Activated CD8-positive, alpha-beta T cell treated with anti-CD3 and anti-CD28 coated beads, Interleukin-2, amount 10 ng/mL, durations not matched to agents 7 days and 5 days (primary cell): ENCODE results near the gene KNDC1. TPM values are rescaled to one million over a fixed set of nuclear protein-coding genes. Genes with fewer than 3 reads are reported as not detected.

Experiments
- ATAC-seq: fragments of 150-1000 bp; cut with Tn5 transposase; one replicate; pipeline ENCODE4 v1.10.0; 2021; ENCODE audit warnings: moderate library complexity
- CTCF ChIA-PET: fragments of 350-600 bp; sonication (Branson Sonifier 250); formaldehyde crosslinking; loops from one replicate; lab custom pipeline; 2021; ENCODE audit warnings: antibody characterized with exemption; lab: Charles Lee
- POLR2A ChIA-PET: fragments of 350-600 bp; sonication (Branson Sonifier 250); formaldehyde crosslinking; loops from one replicate; lab custom pipeline; 2021; ENCODE audit warnings: antibody characterized with exemption; lab: Charles Lee
- DNase-seq: peaks from one replicate; pipeline ENCODE4 v3.0.0-alpha.2; 2020
- H3K27ac Mint-ChIP-seq: one replicate; pipeline ENCODE4 v1.8.0; 2021; ENCODE audit warnings: mild to moderate bottlenecking, mixed read lengths
- H3K27me3 Mint-ChIP-seq: one replicate; pipeline ENCODE4 v1.8.0; 2021; ENCODE audit warnings: low read depth, mixed read lengths
- H3K36me3 Mint-ChIP-seq: one replicate; pipeline ENCODE4 v1.8.0; 2021; ENCODE audit warnings: low read depth, mixed read lengths
- H3K4me1 Mint-ChIP-seq: one replicate; pipeline ENCODE4 v1.8.0; 2021; ENCODE audit warnings: low read depth, mixed read lengths
- H3K4me3 Mint-ChIP-seq: one replicate; pipeline ENCODE4 v1.8.0; 2021; ENCODE audit warnings: mild to moderate bottlenecking, mixed read lengths
- H3K9me3 Mint-ChIP-seq: one replicate; pipeline ENCODE4 v1.8.0; 2022; ENCODE audit warnings: mixed read lengths; ENCODE audit not compliant: insufficient read depth
- total RNA-seq, 2 experiments: library from RNA; stranded (reverse); gene quantifications; one replicate each; pipeline ENCODE4 v1.2.3, GENCODE V29; 2021

The KNDC1 gene
- total RNA-seq, 2 experiments from 2014 or later, result 0.21 to 0.32 TPM

DNA sequence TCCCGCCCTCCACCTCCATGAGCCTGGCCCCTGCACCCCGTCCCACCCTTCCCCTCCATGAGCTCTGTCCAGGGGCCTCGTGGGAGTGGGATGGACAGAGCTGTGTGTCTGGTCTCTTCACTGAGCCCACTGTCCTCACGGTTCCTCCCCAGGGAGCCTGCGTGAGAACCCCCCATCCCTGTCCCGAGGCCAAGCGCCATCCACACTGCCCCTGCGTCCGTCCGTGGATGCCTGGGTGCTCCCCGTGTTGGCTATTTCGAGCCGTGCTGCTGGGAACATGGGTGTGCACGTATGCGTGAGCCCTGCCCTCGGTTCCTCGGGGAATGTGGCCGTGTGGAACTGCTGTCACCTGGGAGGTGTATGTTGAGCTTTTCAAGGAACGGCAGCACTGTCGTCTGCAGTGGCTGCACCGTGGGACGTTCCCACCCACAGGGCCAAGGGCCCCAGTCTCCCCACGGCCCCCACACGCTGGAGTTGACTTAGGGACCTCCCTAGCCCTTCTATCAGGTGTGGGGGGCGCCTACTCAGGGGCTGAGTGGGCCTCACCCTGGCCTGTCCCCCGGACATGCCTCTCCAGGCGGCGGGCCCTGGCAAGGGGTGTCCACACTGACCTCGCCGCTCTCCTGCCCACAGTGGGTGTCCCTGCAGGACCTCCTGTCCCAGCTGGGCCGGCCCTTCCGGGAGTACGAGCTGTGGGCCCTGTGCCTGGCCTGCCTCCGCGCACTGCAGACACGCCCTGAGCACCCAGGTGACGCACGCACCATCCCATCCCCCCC lies 28.1 kb downstream of the KNDC1 start:
- no peaks in the 10 kb centered on the region for H3K9me3 Mint-ChIP-seq
- peaks cover 7% of the 10 kb centered on the region for H3K27me3 Mint-ChIP-seq
- ChIA-PET POLR2A (no interaction called here), CTCF (no interaction called here)
- no peaks in the 10 kb centered on the region for H3K4me1 Mint-ChIP-seq
- H3K4me3 Mint-ChIP-seq, result no peak overlapping the region
- no peak overlapping the region for H3K27ac Mint-ChIP-seq
- ATAC-seq, result no peak
- no peaks in the 10 kb centered on the region for H3K36me3 Mint-ChIP-seq
- DNase-seq, result no peak

DNA sequence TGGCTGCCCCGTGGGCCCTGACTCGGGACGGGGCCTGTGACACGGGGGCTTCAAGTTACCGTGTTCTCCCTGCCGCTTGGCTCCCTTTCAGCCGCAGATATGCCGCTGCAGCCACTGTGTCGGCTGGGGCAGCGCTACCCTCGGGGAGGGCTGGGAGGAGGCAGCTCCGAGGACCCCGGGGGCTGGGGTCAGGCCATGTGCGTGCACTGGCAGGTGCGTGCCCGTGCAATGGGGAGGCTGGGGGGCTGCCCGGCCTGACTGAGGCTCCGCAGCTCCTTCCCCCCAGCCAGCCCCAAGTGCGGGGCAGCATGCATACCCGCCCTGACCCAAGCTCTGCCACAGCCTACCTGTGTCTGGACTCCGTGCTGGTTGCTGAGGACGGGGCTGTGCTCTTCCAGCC lies 29.2 kb downstream of the KNDC1 start:
- ChIA-PET CTCF (no interaction called here), POLR2A (interaction anchor here (0.5 kb wide), 1 partner anchor 249 kb away, joined by 3 read pairs; no protein-coding TSS in a partner anchor)
- ATAC-seq (no peak), DNase-seq (no peak)
- peaks cover 9% of the 10 kb centered on the region for H3K27me3 Mint-ChIP-seq
- H3K9me3 Mint-ChIP-seq, result no peaks in the 10 kb centered on the region
- H3K4me1 Mint-ChIP-seq, result no peaks in the 10 kb centered on the region
- no peaks in the 10 kb centered on the region for H3K36me3 Mint-ChIP-seq
- no peak overlapping the region for H3K27ac Mint-ChIP-seq
- no peak overlapping the region for H3K4me3 Mint-ChIP-seq

DNA sequence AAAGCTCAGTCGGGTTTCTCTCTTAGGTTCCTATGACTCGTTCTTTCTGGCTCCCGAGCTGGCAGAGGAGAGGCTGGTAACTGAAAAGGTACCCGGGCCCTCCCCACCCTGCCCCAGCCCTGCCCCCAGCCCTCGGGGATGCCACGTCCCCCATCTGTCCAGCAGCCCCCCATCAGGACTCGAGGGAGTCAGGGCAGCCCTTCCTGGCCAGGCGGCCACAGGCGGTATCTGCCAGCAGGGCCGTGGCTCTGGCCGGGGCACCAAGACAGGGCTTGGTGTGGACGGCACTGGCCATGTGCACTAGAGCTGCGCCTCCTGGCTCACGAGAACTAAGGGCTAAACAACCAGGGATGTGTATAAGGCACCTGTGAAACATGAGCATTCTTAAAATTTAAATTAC lies 29.7 kb downstream of the KNDC1 start:
- Mint-ChIP-seq H3K4me3 (no peak overlapping the region), H3K36me3 (no peaks in the 10 kb centered on the region), H3K9me3 (no peaks in the 10 kb centered on the region), H3K27ac (no peak overlapping the region), H3K4me1 (no peaks in the 10 kb centered on the region), H3K27me3 (peaks cover 9% of the 10 kb centered on the region)
- no peak for ATAC-seq
- ChIA-PET POLR2A (no interaction called here), CTCF (no interaction called here)
- DNase-seq, result no peak

DNA sequence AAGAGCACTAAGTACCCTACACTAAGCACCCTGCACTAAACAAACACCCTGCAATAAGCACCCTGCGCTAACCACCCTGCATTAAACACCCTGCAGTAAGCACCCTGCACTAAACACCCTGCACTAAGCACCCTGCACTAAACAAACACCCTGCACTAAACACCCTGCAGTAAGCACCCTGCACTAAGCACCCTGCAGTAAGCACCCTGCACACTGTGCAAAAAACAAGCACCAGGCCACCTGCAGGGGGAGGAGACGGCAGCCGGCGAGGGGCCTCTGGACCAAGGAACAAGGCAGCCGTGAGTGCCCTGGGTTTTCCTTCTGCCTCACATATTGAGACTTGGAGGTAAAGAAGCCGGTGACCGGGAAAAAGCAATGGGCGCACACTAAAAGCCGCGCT lies 30.2 kb downstream of the KNDC1 start:
- Mint-ChIP-seq H3K36me3 (no peaks in the 10 kb centered on the region), H3K4me3 (no peak overlapping the region), H3K9me3 (no peaks in the 10 kb centered on the region), H3K27ac (no peak overlapping the region), H3K27me3 (peaks cover 9% of the 10 kb centered on the region), H3K4me1 (no peaks in the 10 kb centered on the region)
- ChIA-PET CTCF (no interaction called here), POLR2A (no interaction called here)
- no peak for ATAC-seq
- no peak for DNase-seq

DNA sequence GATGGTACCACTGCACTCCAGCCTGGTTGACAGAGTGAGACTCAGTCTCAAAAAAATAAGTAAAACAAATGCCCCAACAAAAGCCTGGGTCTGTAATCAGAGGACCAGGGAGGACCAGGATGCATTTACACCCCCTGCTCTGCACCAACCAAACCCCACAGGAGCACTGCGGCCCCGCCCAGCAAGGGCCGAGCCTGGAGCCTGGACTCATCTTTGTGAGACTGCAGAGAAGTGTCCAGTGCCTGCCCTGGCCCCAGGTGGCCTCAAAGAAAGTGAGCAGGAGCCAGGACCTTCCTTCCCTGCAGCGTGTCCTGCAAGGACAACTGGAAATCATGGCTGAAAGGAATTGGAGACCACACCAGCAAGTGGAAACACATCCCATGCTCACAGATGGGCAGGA lies 31.6 kb downstream of the KNDC1 start:
- POLR2A ChIA-PET, result no interaction called here
- CTCF ChIA-PET, result no interaction called here
- Mint-ChIP-seq H3K27ac (no peak overlapping the region), H3K27me3 (peaks cover 9% of the 10 kb centered on the region), H3K4me3 (no peak overlapping the region), H3K9me3 (no peaks in the 10 kb centered on the region), H3K4me1 (no peaks in the 10 kb centered on the region), H3K36me3 (no peaks in the 10 kb centered on the region)
- DNase-seq, result no peak
- no peak for ATAC-seq

DNA sequence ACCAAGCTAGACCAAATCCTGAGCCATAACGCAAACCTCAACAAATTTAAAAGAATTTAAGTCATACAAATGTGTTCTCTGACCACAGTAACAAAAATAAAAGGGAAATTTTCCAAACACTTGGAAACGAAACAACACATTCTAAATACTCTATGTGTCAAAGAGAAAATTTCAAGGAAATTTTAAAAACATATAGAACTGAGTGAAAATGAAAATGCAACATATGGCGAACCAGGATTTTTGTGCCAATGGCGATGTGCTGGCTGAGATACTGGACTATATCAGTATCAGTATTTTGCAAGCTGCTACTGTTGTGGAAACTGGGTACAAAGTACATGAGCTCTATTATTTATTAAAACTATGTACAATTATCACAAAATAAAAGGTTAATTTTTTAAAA lies 34.1 kb downstream of the KNDC1 start:
- Mint-ChIP-seq H3K4me1 (no peaks in the 10 kb centered on the region), H3K4me3 (no peak overlapping the region), H3K27me3 (peaks cover 9% of the 10 kb centered on the region), H3K36me3 (no peaks in the 10 kb centered on the region), H3K27ac (no peak overlapping the region), H3K9me3 (no peaks in the 10 kb centered on the region)
- ChIA-PET POLR2A (no interaction called here), CTCF (no interaction called here)
- DNase-seq (no peak), ATAC-seq (no peak)

DNA sequence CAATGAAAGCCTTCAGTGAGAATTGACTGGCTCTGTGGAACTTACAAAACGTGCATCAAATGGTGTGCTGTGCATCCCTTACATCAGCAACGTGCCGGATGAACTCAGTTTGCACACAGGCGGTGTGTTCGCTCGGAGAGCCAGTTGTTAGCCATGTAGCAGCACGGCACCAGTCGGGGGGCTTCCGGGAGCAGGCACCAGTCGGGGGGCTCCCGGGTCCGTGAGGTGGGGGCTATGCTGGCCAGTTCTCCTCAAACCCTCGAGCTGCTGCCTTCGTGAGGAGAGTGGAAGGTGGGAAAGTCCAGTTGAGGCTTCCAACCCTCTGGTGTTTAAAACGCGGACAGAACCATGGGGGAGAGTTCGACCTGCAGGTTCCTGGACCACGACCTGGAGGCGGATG lies 35.1 kb downstream of the KNDC1 start:
- DNase-seq (no peak), ATAC-seq (no peak)
- ChIA-PET CTCF (no interaction called here), POLR2A (no interaction called here)
- Mint-ChIP-seq H3K27ac (no peak overlapping the region), H3K9me3 (no peaks in the 10 kb centered on the region), H3K27me3 (peaks cover 9% of the 10 kb centered on the region), H3K4me1 (no peaks in the 10 kb centered on the region), H3K4me3 (no peak overlapping the region), H3K36me3 (no peaks in the 10 kb centered on the region)

DNA sequence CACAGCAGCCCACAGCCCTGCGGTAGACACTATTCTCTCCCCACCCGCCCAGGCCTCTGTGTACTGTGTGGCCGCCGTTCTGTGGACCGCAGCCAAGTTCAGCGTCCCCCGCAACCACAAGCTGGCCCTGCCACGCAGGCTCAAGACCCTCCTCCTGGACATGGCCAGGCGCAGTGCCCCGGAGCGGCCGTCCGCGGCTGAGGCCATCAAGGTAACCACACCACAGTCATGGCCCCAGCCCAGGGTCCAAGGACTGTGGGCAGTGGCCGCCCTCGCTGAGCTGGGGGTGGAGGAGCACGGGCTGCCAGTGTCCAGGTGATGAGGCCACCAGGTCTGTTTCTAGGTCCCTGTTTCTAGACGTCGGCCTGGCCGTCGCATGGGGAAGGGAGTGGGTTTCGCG lies 35.6 kb downstream of the KNDC1 start:
- ChIA-PET CTCF (no interaction called here), POLR2A (no interaction called here)
- DNase-seq (no peak), ATAC-seq (no peak)
- no peak overlapping the region for H3K27ac Mint-ChIP-seq
- H3K9me3 Mint-ChIP-seq, result no peaks in the 10 kb centered on the region
- H3K36me3 Mint-ChIP-seq, result no peaks in the 10 kb centered on the region
- H3K4me1 Mint-ChIP-seq, result no peaks in the 10 kb centered on the region
- no peak overlapping the region for H3K4me3 Mint-ChIP-seq
- H3K27me3 Mint-ChIP-seq, result peaks cover 9% of the 10 kb centered on the region

DNA sequence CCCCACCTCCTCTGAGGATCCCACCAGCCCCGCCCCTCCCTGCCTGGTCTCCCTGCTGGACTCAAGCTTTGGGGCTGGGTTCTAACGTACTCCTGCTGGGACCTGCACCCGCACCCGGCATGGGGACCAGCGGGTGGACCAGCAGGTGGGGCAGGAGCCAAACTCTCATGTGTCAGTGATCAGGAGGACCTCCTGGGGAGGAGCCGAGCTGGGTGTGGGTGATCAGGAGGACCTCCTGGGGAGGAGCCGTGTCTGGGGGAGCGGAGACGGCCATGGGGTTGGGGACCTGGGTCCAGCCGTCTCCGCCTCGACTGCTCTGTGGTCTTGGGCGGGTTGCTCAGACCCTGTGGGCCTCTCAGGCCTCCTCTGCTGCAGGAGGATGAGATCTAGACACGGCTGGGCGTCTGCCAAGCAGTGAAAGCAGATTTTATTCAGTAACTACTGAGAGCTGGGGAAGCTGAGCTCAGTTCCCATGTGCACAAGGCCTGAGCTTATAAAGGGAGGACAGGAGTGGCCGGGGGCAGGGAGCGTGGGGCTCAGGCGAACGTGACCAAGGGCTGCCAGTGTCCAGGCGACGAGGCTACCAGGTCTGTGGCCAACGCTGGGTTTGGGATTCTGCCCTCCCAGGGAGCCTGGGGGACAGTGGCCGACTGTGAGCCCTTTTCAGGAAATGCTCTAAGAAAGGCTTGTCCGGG lies 36.3 kb downstream of the KNDC1 start:
- Mint-ChIP-seq H3K9me3 (no peaks in the 10 kb centered on the region), H3K4me3 (no peak overlapping the region), H3K36me3 (no peaks in the 10 kb centered on the region), H3K4me1 (no peaks in the 10 kb centered on the region), H3K27ac (no peak overlapping the region), H3K27me3 (peaks cover 9% of the 10 kb centered on the region)
- DNase-seq (no peak), ATAC-seq (no peak)
- CTCF ChIA-PET, result no interaction called here
- POLR2A ChIA-PET, result no interaction called here

DNA sequence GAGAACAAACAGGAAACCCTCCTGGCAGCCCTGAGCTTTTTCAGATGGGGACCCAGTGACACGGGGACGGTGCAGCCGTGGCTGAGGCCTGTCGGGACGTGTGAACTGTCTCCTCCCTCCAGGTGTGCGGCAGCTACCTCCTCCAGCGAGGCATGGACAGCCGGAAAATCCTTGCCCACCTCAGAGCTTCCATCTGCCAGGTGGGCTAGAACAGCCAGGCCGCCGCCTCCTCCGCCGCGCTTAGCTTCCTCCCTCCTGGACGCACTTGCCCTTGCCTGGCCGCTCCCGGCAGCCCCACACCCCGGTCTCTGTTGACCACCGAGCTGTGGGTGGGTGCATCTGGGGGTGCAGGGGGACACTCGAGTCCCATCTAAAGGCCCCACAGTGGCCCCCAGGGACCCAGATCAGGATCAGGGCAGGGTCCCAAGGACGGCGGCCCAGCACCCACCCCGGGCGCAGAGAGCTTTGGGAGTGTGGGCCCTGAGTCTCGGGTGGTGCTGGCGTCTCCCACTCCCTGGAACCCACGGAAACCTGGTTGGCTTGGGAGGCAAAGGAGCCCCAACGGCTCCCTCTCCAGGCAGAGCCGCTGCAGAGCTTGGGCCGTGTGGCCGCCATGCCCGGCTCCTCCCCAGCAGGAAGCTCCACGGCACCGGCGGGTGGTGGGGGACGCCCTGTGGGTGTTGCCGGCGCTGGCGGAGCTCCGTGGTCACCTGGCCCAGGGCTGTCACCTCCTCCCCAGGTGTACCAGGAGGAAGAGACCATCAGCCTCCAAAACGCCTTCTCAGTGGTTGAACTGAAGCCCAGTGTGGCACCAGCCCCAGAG lies 37.1 kb downstream of the KNDC1 start:
- no peaks in the 10 kb centered on the region for H3K36me3 Mint-ChIP-seq
- DNase-seq, result no peak
- no peak for ATAC-seq
- no peaks in the 10 kb centered on the region for H3K9me3 Mint-ChIP-seq
- ChIA-PET CTCF (no interaction called here), POLR2A (no interaction called here)
- peaks cover 7% of the 10 kb centered on the region for H3K27me3 Mint-ChIP-seq
- no peaks in the 10 kb centered on the region for H3K4me1 Mint-ChIP-seq
- no peak overlapping the region for H3K4me3 Mint-ChIP-seq
- H3K27ac Mint-ChIP-seq, result no peak overlapping the region

DNA sequence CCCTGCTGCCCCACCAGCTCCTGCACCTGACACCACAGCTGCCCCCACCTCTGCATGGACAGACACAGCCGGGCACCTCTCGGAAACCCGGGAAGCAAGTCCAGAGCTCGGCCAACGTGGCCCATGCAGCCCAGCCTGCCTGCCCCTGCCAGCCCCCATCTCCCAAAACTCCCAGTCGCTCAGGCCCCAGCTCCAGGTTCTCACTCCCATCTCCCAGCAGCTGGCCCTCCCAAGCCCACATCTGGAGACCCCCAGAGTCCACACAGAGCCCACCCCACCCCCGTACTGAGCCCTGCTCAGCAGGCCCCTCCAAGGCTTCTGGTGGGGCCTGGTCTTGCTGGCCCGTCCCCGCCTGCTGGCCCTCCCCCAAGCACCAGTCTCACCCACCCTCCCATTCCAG lies 37.8 kb downstream of the KNDC1 start:
- Mint-ChIP-seq H3K27me3 (peaks cover 2% of the 10 kb centered on the region), H3K4me1 (no peaks in the 10 kb centered on the region), H3K36me3 (no peaks in the 10 kb centered on the region), H3K9me3 (no peaks in the 10 kb centered on the region), H3K27ac (no peak overlapping the region), H3K4me3 (no peak overlapping the region)
- POLR2A ChIA-PET, result no interaction called here
- ATAC-seq (no peak), DNase-seq (no peak)
- CTCF ChIA-PET, result no interaction called here

DNA sequence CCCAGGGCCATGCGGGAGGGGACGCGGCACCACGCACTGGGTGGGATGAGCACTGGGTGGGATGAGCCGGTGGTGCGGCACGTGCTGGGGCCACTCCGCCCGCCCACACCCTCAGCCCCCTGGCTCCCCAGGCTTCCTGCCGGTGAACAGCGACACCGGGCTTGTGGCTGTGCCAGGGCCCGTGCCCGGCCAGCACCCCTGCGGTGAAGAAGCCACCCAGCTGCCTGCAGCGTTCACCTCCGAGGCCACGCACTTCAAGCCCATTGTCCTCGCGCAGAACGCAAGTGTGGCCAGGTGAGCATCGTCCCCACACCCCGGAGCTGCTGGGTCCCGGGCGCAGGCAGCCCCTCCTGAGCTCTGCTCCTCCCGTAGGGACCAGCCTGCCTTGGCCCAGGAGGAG lies 38.2 kb downstream of the KNDC1 start:
- H3K27me3 Mint-ChIP-seq, result peaks cover 2% of the 10 kb centered on the region
- DNase-seq, result no peak
- H3K4me3 Mint-ChIP-seq, result no peak overlapping the region
- H3K36me3 Mint-ChIP-seq, result no peaks in the 10 kb centered on the region
- no peaks in the 10 kb centered on the region for H3K4me1 Mint-ChIP-seq
- no peak overlapping the region for H3K27ac Mint-ChIP-seq
- ChIA-PET CTCF (no interaction called here), POLR2A (no interaction called here)
- no peak for ATAC-seq
- H3K9me3 Mint-ChIP-seq, result no peaks in the 10 kb centered on the region
